HCT116 (cell line): ENCODE results near the gene RBX1. TPM values are rescaled to one million over a fixed set of nuclear protein-coding genes. Genes with fewer than 3 reads are reported as not detected.
A peak's percentile ranks its signal among the peaks of the same experiment; 100 is the strongest.

Experiments
- ATAC-seq: fragments of 200-7000 bp; cut with Tn5 transposase; 2 replicates; pipeline ENCODE4 v1.9.1; 2020; ENCODE audit warnings: mild to moderate bottlenecking, moderate library complexity
- BruUV-seq: library from RNA; stranded (reverse); fragments of 400-500 nt; replicated peaks from 2 replicates; lab custom pipeline; 2021; lab: Mats Ljungman, UMichigan
- CTCF ChIA-PET: fragments of 300-600 bp; sonication (Branson Sonifier 250); formaldehyde crosslinking; loops from one replicate; lab custom pipeline; 2021; ENCODE audit warnings: antibody characterized with exemption; lab: Charles Lee
- POLR2A ChIA-PET: fragments of 300-600, 350-600 bp; sonication (Branson Sonifier 250); formaldehyde crosslinking; loops from one replicate; lab custom pipeline; 2021; ENCODE audit warnings: antibody characterized with exemption; lab: Charles Lee
- RAD21 ChIA-PET, 2 experiments: fragments of 300-600 bp; sonication (Branson Sonifier 250); formaldehyde crosslinking; loops; one replicate each; lab custom pipeline; 2023; ENCODE audit warnings: low total read pairs in 2 of 2; ENCODE audit not compliant: uncharacterized antibody in 2 of 2, unreplicated experiment in 2 of 2, low non-redundant PET in 1 of 2; lab: Charles Lee
- DNase-seq: peaks from one replicate; pipeline ENCODE4 v3.0.0-alpha.2; 2010; ENCODE audit warnings: low read depth, low spot score
- H2AFZ ChIP-seq: fragments of 200-600 bp; shearing (Covaris generic), sonication (generic); 2 replicates; pipeline ENCODE4 v1.6.1; 2017; ENCODE audit warnings: low read depth, mixed run types, mixed read lengths, antibody characterized with exemption, low read length; ENCODE audit not compliant: poor library complexity, severe bottlenecking
- H3K27ac ChIP-seq: 2 replicates; pipeline ENCODE4 v1.5.1; 2012; ENCODE audit warnings: low read depth, low read length
- H3K27me3 ChIP-seq: fragments of 200-600 bp; sonication (generic); 2 replicates; pipeline ENCODE4 v1.6.1; 2016; ENCODE audit warnings: mixed run types, low read length, mixed read lengths; ENCODE audit not compliant: insufficient read depth
- H3K36me3 ChIP-seq, 2 experiments: fragments of 200-500 bp in 1 of 2; fragments of 200-600 bp in 1 of 2; sonication (Bioruptor generic) in 1 of 2; sonication (generic) in 1 of 2; 2 replicates each; pipeline versions ENCODE4 v1.5.1 to v1.6.1; 2014 to 2016; ENCODE audit warnings: low read length in 2 of 2, inconsistent platforms in 1 of 2, mixed read lengths in 1 of 2, mixed run types in 1 of 2; ENCODE audit not compliant: insufficient read depth in 2 of 2, control insufficient read depth in 1 of 2
- H3K4me1 ChIP-seq, 2 experiments: fragments of 200-600 bp in 1 of 2; sonication (generic) in 1 of 2; 2 replicates each; pipeline versions ENCODE4 v1.5.1 to v1.6.1; 2012 to 2017; ENCODE audit warnings: low read length in 2 of 2, inconsistent platforms in 1 of 2, mild to moderate bottlenecking in 1 of 2, mixed read lengths in 1 of 2, mixed run types in 1 of 2, moderate library complexity in 1 of 2; ENCODE audit not compliant: insufficient read depth in 2 of 2, control insufficient read depth in 1 of 2
- H3K4me2 ChIP-seq: fragments of 200-600 bp; sonication (generic); 2 replicates; pipeline ENCODE4 v1.6.1; 2017; ENCODE audit warnings: mixed run types, low read length, mixed read lengths
- H3K4me3 ChIP-seq, 2 experiments: fragments of 200-600 bp in 1 of 2; sonication (generic) in 1 of 2; replicated peaks in 1 of 2; 2 replicates each; pipeline ENCODE4 v1.5.1; 2011 to 2016; ENCODE audit warnings: low read length in 2 of 2, control low read depth in 1 of 2, low read depth in 1 of 2, mild to moderate bottlenecking in 1 of 2, mixed read lengths in 1 of 2, mixed run types in 1 of 2
- H3K79me2 ChIP-seq: fragments of 200-600 bp; sonication (generic); 2 replicates; pipeline ENCODE4 v1.6.1; 2017; ENCODE audit warnings: mild to moderate bottlenecking, mixed run types, low read length, moderate library complexity, mixed read lengths; ENCODE audit not compliant: insufficient read depth
- H3K9ac ChIP-seq: fragments of 200-600 bp; sonication (generic); 2 replicates; pipeline ENCODE4 v1.6.1; 2016; ENCODE audit warnings: low read length, mixed read lengths
- H3K9me2 ChIP-seq: fragments of 200-600 bp; sonication (generic), shearing (Covaris generic); 2 replicates; pipeline ENCODE4 v1.6.1; 2017; ENCODE audit warnings: mixed run types, mild to moderate bottlenecking, moderate library complexity; ENCODE audit not compliant: insufficient read depth
- H3K9me3 ChIP-seq, 2 experiments: fragments of 200-500 bp in 1 of 2; fragments of 200-600 bp in 1 of 2; sonication (Bioruptor generic) in 1 of 2; sonication (generic) in 1 of 2; 2 replicates each; pipeline ENCODE4 v1.6.1; 2014 to 2017; ENCODE audit warnings: low read length in 2 of 2, mixed read lengths in 2 of 2, inconsistent platforms in 1 of 2, low read depth in 1 of 2, mild to moderate bottlenecking in 1 of 2, mixed run types in 1 of 2, moderate library complexity in 1 of 2; ENCODE audit not compliant: control insufficient read depth in 1 of 2, insufficient read depth in 1 of 2
- H4K20me1 ChIP-seq: fragments of 200-600 bp; sonication (generic), shearing (Covaris generic); 2 replicates; pipeline ENCODE4 v1.6.1; 2017; ENCODE audit warnings: mixed run types, mild to moderate bottlenecking, moderate library complexity; ENCODE audit not compliant: insufficient read depth
- FOSL1 ChIP-seq: IDR thresholded peaks from 2 replicates; pipeline ENCODE4 v1.6.1; 2012; ENCODE audit warnings: low read depth
- POLR2A ChIP-seq: IDR thresholded peaks from 2 replicates; pipeline ENCODE4 v1.7.0; 2011; ENCODE audit warnings: borderline replicate concordance; ENCODE audit not compliant: insufficient read depth, insufficient read length; ENCODE audit errors: extremely low read depth
- TCF7L2 ChIP-seq: IDR thresholded peaks from 2 replicates; pipeline ENCODE4 v1.7.0; 2011; ENCODE audit warnings: borderline replicate concordance, inconsistent platforms; ENCODE audit not compliant: insufficient read depth, insufficient read length; ENCODE audit errors: extremely low read depth
- intact Hi-C: fragments of 100-400 bp; cut with micrococcal nuclease; formaldehyde crosslinking; loops from 2 replicates; pipeline ENCODE4 v1.10.0; 2022
- total RNA-seq: library from RNA; stranded (reverse); gene quantifications from one replicate; pipeline ENCODE4 v1.2.1, GENCODE V29; 2021; ENCODE audit not compliant: unreplicated experiment
- TF ChIP-seq, protein P1 (sequence below): IDR thresholded peaks from 2 replicates; pipeline ENCODE4 v1.6.1; 2011; ENCODE audit warnings: mild to moderate bottlenecking, low read length, moderate library complexity; ENCODE audit not compliant: insufficient replicate concordance; ENCODE audit errors: extremely low read depth
- TF ChIP-seq, protein P2 (sequence below): IDR thresholded peaks from 2 replicates; pipeline ENCODE4 v1.6.1; 2012
- TF ChIP-seq, protein P3 (sequence below): IDR thresholded peaks from 2 replicates; pipeline ENCODE4 v1.6.1; 2012

RBX1 gene
- total RNA-seq, 1 experiment from 2014 or later, result 51.2 TPM

DNA sequence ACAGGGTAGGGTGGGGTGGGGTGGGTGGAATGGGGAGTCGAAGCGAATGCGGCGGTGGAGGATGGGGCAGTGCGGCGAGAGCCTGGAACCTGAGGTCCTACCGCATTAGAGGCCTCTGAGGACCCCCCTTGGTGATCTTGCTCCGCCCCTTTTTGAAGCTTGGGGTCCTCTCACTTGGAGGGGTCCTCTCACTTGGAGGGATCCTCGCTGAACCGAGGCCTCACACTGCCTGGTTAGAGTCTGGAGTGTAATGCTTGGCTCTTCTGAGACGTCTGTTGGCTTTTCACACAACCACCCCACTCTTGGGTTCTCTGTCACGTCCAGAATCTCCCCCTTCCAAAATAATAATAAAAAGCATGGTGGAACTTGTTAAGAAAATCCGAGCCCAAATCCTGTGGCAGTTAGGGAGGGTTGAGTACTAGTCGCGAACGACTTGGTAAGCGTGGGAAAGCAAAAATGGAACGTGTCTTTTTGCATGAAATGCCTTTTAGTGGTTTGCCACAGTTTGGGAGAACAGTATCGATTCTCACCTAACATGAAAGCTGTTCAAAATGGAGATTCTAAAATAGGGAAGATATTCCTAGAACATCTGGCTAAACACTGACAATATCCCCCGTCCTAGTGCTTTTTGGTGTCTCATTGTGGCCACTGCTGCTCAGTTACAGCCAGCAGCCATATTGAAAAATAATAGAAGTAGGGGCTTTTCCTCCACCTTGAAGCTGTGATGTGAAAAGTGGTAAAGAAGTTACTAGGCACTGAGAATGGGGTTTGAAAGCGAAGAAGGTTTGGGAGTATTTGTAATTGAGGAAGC, 822 bp downstream of the RBX1 start:
- peak overlapping the region; percentile 61 for H3K27ac ChIP-seq

More for the DNA sequence above, 822 bp downstream of the RBX1 start:
- ATAC-seq, result no peak
- POLR2A ChIA-PET, result interaction anchor here (0.6 to 1.6 kb wide), 12 partner anchors 8 to 712 kb away, joined by 3 to 7 read pairs (median 4); partner anchors contain the start of genes EP300 and PMM1
- Histone ChIP-seq H3K4me2 (peak overlapping the region; percentile 94), H4K20me1 (peaks cover 3% of the 10 kb centered on the region; the same call in 1 of the 2 replicates), H3K79me2 (peaks cover 51% of the 10 kb centered on the region), H3K4me1 (peaks cover 4 to 16% of the 10 kb centered on the region in 2 experiments; a peak in 2 of 4 replicates), H3K9me3 (no peaks in the 10 kb centered on the region), H3K9me2 (no peaks in the 10 kb centered on the region), H3K27me3 (no peaks in the 10 kb centered on the region), H3K36me3 (peaks cover 19 to 20% of the 10 kb centered on the region in 2 experiments), H3K9ac (peak overlapping the region; percentile 89), H3K4me3 (peak overlapping the region; percentile 87 to 97), H2AFZ (no peak overlapping the region)
- RAD21 ChIA-PET, result interaction anchor here in 1 of 2 experiments (0.6 to 1.2 kb wide), 4 partner anchors 70 to 144 kb away, joined by 3 to 6 read pairs (median 4); no protein-coding TSS in a partner anchor
- intact Hi-C loops, result loop anchor here (1.0 to 5.0 kb wide), 2 partner anchors 70 to 139 kb away; no protein-coding TSS in a partner anchor
- TF ChIP-seq TCF7L2 (no peak), FOSL1 (no peak), POLR2A (no peak)
- TF ChIP-seq, protein P1, sequence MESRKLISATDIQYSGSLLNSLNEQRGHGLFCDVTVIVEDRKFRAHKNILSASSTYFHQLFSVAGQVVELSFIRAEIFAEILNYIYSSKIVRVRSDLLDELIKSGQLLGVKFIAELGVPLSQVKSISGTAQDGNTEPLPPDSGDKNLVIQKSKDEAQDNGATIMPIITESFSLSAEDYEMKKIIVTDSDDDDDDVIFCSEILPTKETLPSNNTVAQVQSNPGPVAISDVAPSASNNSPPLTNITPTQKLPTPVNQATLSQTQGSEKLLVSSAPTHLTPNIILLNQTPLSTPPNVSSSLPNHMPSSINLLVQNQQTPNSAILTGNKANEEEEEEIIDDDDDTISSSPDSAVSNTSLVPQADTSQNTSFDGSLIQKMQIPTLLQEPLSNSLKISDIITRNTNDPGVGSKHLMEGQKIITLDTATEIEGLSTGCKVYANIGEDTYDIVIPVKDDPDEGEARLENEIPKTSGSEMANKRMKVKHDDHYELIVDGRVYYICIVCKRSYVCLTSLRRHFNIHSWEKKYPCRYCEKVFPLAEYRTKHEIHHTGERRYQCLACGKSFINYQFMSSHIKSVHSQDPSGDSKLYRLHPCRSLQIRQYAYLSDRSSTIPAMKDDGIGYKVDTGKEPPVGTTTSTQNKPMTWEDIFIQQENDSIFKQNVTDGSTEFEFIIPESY, result no peak
- TF ChIP-seq, protein P2, sequence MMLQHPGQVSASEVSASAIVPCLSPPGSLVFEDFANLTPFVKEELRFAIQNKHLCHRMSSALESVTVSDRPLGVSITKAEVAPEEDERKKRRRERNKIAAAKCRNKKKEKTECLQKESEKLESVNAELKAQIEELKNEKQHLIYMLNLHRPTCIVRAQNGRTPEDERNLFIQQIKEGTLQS, result no peak
- TF ChIP-seq, protein P3, sequence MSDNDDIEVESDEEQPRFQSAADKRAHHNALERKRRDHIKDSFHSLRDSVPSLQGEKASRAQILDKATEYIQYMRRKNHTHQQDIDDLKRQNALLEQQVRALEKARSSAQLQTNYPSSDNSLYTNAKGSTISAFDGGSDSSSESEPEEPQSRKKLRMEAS, result 0 out of 2 replicates have a peak, but pooled peaks have one; percentile 13
- CTCF ChIA-PET, result interaction anchor here (1.9 kb wide), 1 partner anchor 29 kb away, joined by 8 read pairs; no protein-coding TSS in a partner anchor
- TSS peak; percentile 61 for BruUV-seq
- no peak for DNase-seq
